ENCODE data around the gene CEP104. TPM values are rescaled to one million over a fixed set of nuclear protein-coding genes. Genes with fewer than 3 reads are reported as not detected.
"Not testable (repeated sequence)": the region's sequence is repeated elsewhere in the genome, so short reads cannot be mapped to it uniquely, and the experiment has no call there.

CEP104 gene
- total RNA-seq, 1 donor from 2014 or later, result 43.8 TPM

GRCh38 chr1:3809680-3810079 lies 47.3 kb downstream of the CEP104 start:
- DNase-seq (ENCODE audit: low spot score, unreplicated experiment), result no peak
- Mint-ChIP-seq H3K4me1 (ENCODE audit: low read depth) (no peaks in the 10 kb centered on the region), H3K9me3 (ENCODE audit: low read depth) (peaks cover 12% of the 10 kb centered on the region), H3K27ac (no peak overlapping the region), H3K27me3 (peaks cover 3% of the 10 kb centered on the region), H3K36me3 (ENCODE audit: insufficient read depth) (peaks cover 1% of the 10 kb centered on the region), H3K4me3 (ENCODE audit: low read depth) (no peak overlapping the region)
- TF ChIP-seq, protein P1, sequence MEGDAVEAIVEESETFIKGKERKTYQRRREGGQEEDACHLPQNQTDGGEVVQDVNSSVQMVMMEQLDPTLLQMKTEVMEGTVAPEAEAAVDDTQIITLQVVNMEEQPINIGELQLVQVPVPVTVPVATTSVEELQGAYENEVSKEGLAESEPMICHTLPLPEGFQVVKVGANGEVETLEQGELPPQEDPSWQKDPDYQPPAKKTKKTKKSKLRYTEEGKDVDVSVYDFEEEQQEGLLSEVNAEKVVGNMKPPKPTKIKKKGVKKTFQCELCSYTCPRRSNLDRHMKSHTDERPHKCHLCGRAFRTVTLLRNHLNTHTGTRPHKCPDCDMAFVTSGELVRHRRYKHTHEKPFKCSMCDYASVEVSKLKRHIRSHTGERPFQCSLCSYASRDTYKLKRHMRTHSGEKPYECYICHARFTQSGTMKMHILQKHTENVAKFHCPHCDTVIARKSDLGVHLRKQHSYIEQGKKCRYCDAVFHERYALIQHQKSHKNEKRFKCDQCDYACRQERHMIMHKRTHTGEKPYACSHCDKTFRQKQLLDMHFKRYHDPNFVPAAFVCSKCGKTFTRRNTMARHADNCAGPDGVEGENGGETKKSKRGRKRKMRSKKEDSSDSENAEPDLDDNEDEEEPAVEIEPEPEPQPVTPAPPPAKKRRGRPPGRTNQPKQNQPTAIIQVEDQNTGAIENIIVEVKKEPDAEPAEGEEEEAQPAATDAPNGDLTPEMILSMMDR (IDR thresholded peaks at IDR 0.05; ENCODE audit: unreplicated experiment), result no peak

DNA sequence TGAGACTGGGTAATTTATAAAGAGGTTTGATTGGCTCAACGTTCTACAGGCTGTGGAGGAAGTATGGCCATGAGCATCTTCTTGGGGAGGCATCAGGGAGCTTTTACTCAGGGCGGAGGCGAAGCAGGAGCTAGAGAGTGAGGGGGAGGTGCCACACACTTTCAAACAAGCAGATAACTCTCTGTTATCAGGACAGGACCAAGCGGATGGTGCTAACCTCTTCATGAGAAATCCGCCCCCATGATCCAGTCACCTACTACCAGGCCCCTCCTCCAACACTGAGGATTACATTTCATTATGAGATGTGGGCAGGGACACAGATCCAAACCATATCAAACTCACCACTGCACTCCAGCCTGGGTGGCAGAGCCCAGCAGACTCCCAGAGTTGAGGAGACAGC lies 49.2 kb downstream of the CEP104 start:
- no peak for DNase-seq (ENCODE audit: low spot score, unreplicated experiment)
- TF ChIP-seq, protein P1 (IDR thresholded peaks at IDR 0.05; ENCODE audit: unreplicated experiment), result no peak
- Mint-ChIP-seq H3K4me1 (ENCODE audit: low read depth) (no peaks in the 10 kb centered on the region), H3K4me3 (ENCODE audit: low read depth) (no peak overlapping the region), H3K27me3 (peaks cover 15% of the 10 kb centered on the region), H3K9me3 (ENCODE audit: low read depth) (peaks cover 12% of the 10 kb centered on the region), H3K27ac (no peak overlapping the region), H3K36me3 (ENCODE audit: insufficient read depth) (no peaks in the 10 kb centered on the region)

GRCh38 chr1:3805038-3805437 lies 52.0 kb downstream of the CEP104 start:
- Mint-ChIP-seq H3K4me3 (ENCODE audit: low read depth) (no peak overlapping the region), H3K36me3 (ENCODE audit: insufficient read depth) (no peaks in the 10 kb centered on the region), H3K27ac (no peak overlapping the region), H3K4me1 (ENCODE audit: low read depth) (no peaks in the 10 kb centered on the region), H3K27me3 (peaks cover 35% of the 10 kb centered on the region), H3K9me3 (ENCODE audit: low read depth) (peaks cover 16% of the 10 kb centered on the region)
- TF ChIP-seq, protein P1 (IDR thresholded peaks at IDR 0.05; ENCODE audit: unreplicated experiment), result no peak
- no peak for DNase-seq (ENCODE audit: low spot score, unreplicated experiment)

GRCh38 chr1:3804627-3804944 lies 52.4 kb downstream of the CEP104 start:
- H3K9me3 Mint-ChIP-seq (ENCODE audit: low read depth), result peaks cover 16% of the 10 kb centered on the region
- not testable (repeated sequence) for H3K4me1 Mint-ChIP-seq (ENCODE audit: low read depth); H3K27ac Mint-ChIP-seq; H3K4me3 Mint-ChIP-seq (ENCODE audit: low read depth); DNase-seq (ENCODE audit: low spot score, unreplicated experiment); H3K36me3 Mint-ChIP-seq (ENCODE audit: insufficient read depth)
- H3K27me3 Mint-ChIP-seq, result peaks cover 38% of the 10 kb centered on the region

- H3K9me3 Mint-ChIP-seq (ENCODE audit: low read depth), result peaks cover 16% of the 10 kb centered on the region
- no peak for DNase-seq (ENCODE audit: low spot score, unreplicated experiment)
- H3K27ac Mint-ChIP-seq, result no peak overlapping the region
- H3K4me1 Mint-ChIP-seq (ENCODE audit: low read depth), result no peaks in the 10 kb centered on the region
- peaks cover 38% of the 10 kb centered on the region for H3K27me3 Mint-ChIP-seq
- no peak overlapping the region for H3K4me3 Mint-ChIP-seq (ENCODE audit: low read depth)
- no peaks in the 10 kb centered on the region for H3K36me3 Mint-ChIP-seq (ENCODE audit: insufficient read depth)
- TF ChIP-seq, protein P1 (IDR thresholded peaks at IDR 0.05; ENCODE audit: unreplicated experiment), result no peak
These were observed 52.9 kb downstream of the CEP104 start for GRCh38 chr1:3803905-3804626.

GRCh38 chr1:3800795-3801194 lies 56.2 kb downstream of the CEP104 start:
- H3K27me3 Mint-ChIP-seq, result peaks cover 38% of the 10 kb centered on the region
- DNase-seq (ENCODE audit: low spot score, unreplicated experiment); H3K9me3 Mint-ChIP-seq (ENCODE audit: low read depth); H3K36me3 Mint-ChIP-seq (ENCODE audit: insufficient read depth); H3K4me1 Mint-ChIP-seq (ENCODE audit: low read depth); H3K27ac Mint-ChIP-seq; H3K4me3 Mint-ChIP-seq (ENCODE audit: low read depth): not testable (repeated sequence)

All from progenitor cell of endocrine pancreas (in vitro differentiated cells).